HK-2 (cell line): ENCODE measurements around the gene MGRN1.

ENCODE experiments used
- DNase-seq: peaks from one replicate; pipeline ENCODE4 v3.0.0-alpha.2; 2018; ENCODE audit not compliant: unreplicated experiment

Gene MGRN1

DNA sequence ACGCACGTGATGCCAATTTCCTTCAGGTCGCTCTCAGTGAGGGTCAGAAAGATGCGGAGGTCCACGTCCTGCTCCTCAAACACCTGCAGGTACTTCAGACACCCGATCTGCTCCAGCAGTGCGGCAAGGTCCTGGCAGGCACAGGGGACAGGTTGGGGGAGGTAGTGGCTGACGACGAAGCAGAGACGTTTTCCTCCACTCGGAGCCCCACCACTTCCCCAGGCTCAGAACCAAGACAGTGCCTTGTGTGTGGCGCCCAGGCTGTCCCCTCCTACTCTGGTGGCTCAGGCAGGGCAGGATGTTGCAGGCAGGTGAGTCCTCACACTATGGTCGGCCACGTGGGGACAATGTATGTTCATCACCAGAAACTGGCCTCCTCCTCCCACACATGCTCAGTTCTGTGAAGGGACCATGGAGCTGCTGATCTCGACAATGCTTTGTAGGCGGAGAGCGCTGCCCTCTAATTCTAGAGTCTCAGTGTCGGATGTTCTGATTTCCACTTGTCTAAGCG, 74.5 kb downstream of the MGRN1 start:
- no peak for DNase-seq

DNA sequence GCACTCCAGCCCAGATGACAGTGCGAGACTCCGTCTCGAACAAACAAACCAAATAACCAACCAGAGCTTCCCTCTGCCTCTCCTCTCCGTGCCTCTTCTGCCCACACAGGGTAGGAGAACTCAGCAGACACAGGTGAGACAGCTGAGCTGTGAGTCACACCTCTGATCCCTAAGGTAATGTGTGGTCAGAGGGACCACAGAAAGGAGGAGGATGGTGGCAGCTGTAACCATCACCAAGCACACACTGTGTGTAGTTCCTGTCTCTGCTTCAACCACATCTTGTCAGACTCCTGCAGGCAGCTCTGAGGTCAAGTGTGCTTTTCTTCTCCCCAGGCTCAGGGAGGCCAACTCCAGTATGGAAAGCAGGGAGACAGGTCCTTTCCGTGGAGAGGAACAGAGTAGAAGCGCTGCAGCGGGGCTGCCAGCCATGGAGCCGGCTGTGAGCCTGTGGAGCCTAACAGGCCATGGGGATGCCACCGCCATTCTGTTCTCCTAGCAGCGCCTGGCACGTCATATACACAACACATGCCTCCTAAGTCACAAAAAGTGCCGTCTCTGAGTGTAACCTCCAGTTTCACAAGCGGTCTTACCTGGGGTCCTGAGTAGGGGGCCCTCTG, 75.9 kb downstream of the MGRN1 start:
- DNase-seq = no peak

DNA sequence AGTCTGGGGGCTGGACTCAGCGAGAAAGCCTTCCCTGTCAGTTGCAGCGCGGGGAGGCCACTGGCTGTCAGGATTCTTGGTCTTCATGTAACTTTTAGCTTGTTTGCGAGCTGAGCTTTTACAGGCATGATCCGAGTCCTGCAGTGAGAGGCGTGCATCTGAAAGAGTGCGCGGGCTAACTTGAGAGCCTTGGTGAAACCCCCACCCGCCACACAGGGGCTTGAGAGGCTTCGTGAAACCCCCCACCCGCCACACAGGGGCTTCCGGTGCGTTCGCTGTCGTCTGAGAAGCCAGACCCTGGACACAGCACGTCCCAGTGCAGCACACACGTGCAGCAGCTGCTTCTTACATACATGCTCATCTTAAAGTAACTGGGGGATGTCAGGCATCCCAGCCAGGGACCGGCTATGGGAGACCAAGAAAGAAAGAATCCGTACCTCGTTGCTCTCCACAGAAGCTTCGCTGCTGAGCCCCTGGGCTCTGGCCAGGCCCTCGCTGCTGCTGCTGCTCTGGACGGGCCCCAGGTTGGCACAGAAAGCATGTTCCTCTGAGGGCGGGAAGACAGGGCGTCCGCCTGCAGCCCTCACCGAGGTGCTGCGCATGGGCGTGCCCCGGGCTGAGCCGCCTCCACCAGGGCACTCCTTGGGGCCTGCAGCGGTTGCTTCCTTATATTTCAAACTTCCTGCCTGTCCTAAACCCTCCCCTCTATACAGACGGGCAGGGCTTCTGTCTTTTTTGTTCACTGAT, 76.5 kb downstream of the MGRN1 start:
- no peak for DNase-seq

DNA sequence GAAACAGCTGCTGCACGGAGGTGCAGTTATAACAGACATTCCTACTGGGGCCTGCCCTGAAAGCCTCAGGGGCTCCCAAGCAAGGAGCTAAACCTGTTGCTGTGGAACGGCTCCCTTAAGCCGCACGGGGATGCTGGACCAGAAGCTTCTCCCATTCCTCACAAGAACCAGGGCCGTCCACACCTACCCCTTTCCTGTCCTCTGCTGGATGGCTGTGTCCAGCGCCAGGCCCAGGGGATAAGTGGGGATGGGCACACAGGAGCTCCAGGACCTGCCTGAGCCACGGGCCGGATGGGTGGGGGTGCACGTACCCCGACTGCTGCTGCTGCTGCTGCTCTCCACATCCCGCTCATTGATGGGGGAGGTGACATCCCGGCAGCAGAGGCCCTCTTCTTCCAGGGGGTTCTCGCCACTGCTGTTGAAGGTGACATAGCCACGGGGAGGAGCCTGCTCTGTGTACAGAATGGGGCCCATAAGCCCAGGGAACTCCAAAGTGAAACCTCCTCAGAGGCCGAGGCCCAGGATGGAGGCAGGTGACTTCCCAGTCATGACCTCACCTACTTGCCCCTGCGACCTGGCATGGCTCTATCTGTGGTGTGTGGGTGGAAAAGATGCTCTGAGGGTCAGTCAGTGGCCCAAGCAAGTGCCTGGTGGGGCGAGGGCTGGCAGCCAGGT, 77.3 kb downstream of the MGRN1 start:
- DNase-seq = peak; percentile 40

DNA sequence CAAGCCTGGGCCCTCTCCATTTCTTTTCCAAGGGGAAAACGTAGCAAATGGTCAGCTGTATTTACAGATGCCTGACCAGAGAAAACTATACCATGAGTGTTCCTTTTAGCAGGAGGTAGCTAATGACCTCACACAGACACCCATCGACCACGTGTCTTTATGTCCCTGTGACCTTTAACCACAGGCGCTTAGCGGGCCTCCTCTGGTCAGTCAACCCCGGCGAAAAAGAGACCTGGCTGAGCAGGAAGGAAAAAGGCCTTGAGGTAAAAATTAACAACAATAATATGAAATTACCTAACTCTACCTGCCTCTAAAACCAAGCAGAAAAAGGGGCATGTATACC, 77.8 kb downstream of the MGRN1 start:
- DNase-seq = peak; percentile 51

DNA sequence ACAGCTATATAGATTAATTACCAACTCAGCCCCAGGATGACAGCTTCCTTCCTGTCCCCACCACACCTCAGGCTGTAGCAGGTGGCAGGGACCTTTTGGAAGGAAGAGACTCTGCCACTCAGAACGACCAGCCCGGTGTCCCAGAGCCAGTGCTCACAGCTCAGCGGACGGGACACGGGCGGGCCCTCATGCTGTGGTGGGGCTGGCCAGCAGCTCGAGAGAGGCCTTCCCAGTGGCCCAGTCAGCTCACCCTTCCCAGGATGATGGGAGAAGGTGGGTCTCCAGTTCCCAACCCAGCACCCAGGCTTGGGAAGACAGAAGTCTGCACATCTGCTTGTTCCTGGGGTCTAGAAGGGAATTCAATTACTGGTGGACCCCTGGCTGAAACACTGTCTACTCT, 79.3 kb downstream of the MGRN1 start:
- no peak for DNase-seq

DNA sequence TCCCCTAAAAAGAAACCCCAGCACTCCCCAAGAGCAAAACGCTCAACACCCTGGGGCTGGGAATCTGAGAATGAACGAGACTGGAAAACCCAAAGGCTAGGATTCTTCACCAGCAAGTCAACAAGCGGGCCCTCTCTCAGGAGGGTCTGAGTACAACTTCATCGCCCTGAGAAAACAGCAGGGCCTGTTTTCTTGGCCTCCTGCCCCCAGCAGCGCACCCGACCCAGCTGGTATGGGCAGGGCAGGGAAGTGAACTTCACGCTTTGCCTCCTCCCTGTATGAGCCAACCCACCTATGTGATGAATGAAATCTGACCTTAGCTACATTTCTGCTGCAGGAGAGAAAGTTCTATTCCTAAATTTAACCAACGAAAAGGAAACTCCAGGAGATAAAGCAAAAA, 79.9 kb downstream of the MGRN1 start:
- DNase-seq = no peak

DNA sequence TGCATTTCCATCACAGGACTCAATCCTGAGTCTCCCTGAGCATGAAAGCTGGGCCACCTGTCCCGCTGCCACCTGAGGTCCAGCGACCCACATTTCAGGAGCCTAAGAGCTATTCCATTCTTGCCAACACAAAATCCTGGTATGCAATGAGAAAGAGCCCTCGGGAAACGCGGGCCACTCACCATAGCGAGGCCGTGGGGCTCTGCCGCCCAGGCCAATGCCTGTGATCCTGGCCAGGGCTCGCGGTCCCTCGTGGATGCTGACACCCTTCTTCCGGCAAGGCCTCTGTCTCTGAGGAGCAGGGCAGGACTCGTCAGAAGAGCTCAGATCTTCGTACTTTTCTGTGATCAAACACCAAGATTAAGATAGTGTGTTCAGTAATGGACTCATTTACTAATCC, 80.3 kb downstream of the MGRN1 start:
- DNase-seq = no peak

DNA sequence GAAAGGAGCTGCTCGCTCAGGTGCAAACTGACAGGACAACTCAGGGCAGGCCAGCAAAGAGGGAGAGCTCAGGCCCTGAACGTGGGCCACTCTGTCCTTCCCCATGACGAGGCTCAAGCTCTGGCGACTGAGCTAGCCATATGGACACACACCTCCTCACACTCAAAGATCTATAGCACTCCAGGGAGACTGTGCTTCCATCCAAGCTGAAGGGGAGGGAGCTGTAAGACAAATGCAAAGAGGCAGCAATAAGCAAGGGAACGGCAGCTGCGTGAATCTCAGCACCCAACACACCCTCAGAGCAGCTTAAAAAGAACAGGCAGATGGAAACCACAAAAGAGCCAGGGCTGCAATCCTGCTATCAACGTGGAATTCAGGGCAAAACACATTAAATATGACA, 82.2 kb downstream of the MGRN1 start:
- no peak for DNase-seq

DNA sequence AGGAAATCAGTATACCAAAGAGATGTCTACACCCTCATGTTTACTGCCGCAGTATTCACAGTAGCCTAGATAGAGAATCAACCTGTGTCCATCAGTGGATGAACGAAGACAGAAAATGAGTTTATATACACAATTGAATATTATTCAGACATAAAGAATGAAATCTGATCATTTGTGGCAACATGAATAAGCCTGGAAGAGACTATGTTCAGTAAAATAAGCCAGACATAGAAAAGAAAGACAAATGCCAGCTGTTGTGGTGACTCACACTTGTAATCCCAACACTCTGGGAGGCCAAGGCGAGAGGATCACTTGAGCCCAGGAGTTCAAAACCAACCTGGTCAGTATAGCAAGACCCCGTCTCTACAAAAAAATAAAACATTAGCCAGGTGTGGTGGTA, 84.9 kb downstream of the MGRN1 start:
- DNase-seq = no peak

DNA sequence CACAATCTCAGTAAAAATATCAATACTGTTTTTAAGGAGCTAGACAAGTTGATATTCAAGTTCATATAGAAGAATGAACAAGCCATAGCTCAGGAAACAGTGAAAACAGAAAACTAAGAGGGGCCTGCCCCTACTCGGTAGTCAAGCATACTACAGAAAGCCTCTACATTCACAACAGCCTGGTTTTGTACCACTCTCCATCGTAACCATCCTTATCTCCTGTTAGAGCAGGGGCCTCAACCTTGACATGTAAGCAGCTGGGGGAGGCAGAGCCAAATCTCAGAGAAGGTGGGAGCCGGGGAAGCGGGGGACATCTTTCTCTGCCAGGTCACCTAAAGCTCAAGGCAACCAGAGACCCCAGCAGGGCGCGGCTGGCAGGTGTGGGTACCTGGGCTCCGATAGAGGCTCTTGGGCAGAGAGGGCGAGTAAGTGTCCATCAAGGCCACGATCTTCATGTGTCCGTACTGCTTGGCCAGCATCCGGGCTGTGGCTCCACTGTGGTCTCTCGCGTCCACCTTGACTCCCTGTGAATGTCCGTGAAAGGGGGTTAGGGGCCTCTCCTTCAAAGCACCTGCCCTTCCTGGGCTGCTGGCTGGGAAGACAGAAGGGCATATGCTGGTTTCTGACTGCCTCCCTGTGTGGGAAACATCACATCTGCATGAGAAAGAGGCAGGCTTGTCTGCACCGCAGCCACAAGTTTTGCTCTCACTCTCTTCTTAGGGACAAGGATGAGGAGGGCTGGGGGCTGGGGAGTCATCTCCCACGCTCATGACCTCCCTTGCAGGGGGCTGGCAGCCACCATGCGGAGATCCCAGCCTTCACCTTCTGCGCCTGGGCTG, 89.3 kb downstream of the MGRN1 start:
- no peak for DNase-seq

DNA sequence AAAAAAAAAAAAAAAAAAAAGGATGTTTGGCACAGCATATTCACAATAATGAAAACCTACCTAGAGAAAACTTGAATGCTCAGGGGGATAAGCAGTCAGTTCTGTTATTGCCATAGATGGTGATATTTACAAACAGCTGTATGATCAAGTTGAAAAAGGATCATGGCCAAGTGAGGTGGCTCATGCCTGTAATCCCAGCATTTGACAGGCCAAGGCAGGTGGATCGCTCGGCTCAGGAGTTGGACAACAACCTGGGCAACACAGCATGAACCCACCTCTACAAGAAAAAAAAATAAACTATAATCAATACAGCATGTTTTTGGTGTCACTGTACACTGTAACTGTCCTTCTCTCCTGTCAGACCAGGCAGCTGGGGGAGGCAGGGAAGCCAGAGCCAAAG, 90.4 kb downstream of the MGRN1 start:
- no peak for DNase-seq

DNA sequence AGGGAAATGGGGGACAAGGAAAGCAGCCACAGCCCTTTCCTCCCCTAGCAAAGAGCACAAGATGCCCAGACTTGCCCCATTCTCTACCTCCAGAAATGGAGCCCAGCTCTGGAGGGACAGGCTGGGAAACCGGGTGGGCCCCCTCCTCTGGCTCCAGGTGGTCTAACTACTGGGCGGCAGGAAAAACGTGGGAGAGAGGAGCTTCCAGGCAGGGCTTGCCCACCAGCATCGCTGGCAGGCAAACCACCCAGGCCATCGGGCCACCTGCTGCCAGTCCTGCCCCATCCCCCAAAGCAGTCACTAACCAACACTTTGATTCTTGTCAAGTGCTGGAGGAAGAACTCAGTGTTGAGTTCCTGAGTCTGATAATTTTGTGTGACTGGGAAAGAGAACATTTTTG, 93.8 kb downstream of the MGRN1 start:
- DNase-seq = no peak

DNA sequence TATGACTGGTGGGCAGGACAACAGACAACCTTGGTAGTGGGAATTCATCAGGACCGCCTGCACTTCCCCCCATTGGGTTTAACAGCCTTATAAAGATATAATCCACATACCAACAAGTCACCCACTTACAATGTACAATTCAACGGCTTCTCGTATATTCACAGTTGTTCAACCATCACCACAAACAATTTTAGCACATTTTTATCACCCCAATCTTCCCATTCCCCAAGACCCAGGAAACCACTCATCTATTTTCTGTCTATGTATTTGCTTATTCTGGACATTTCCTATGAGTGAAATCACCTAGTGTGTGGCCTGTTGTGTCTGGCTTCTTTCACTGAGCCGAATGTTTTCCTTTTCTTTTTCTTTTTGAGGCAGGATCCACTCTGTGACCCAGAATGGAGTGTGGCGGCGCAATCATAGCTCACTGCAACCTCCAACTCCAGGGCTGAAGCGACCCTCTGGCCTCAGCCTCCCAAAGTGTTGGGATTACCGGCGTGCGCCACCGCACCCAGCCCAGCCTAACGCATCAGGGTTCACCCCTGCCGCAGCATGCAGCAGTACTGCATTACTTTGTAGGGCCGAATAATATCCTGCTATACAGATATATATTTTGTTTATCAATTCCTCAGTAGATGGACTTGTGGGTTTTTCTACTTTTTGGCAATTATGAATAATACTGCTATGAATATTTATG, 98.6 kb downstream of the MGRN1 start:
- no peak for DNase-seq

DNA sequence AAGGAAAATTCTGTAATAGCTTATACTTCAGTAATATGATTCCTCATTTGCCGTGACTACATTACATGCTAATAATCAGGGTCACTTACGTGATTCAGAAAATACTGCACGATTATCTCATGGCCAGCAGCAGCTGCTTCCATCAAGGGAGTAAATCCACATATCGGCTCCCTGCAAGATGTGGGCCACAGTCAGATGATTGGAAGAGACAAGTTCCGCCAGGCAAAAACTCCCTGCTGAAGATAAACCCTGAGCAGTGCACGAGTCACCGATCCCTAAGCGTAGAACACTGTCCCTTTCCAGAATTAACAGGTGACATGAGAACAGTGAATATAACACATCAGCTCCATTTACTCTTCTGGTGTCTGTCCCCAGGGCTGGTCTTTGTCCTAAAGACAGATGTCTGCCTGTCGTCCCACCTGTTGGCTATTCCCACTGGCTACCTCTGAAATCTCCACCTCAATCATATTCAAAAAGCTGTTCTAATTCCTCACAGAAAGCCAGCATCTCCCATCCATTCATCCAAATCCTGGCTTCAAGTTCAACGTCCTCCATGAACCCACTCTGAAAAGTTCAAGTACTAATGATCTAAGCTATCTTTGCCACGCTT, 100.1 kb downstream of the MGRN1 start:
- no peak for DNase-seq

DNA sequence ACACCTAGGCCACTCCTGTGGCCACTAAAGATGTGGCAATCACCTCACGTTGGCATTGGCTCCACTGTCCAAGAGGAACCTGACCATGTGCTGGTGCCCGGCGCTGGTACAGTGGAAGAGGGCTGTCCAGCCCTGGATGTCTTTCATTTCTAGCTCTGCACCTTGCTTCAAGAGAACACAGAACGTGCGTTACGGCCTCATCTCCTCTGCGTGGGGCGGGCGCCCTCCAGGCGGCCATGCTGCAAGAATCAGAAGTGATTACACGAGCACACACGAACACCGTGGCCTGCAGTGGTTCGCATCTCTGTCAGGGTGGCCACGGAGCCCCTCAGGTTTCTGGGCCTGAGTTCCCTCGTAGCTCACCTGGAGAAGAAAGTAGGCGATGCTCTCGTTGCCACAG, 102.0 kb downstream of the MGRN1 start:
- DNase-seq = no peak

DNA sequence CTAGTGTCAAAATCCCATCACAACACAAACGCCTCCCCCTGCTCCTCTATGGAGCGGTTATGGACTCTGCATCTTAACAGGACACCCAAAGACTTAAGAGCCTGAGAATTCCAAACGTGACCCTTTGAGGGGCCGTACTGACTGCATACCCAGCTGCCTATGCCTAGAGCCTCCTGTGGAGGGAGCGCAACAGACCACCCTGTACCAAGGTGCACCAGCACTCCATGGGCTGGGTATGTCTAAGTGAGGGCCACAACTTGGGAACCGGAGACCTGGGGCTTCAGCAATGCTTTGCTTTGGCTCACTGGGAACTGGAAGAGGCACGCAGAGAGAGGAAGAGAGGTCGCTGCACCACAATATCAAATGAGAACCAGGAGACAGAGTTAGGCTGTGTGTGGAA, 104.0 kb downstream of the MGRN1 start:
- DNase-seq = no peak

DNA sequence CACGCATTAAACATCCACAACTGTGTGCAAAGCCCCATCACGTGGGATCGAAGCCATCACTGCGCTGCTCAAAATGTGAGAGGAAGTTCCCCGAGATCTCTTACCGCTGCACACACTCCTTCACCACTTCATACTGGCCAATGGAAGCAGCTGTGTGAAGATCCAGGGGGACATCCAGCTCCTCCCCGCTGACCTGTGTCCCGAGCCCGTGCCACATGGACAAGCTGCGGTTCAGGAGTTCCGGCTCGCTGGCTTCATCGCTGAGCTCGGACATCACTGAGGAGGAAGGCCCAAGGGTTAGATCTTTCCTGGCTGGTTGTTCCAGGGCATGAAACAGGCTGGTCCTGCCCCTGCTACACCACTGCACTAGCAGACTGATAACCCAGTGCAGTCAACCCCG, 105.2 kb downstream of the MGRN1 start:
- DNase-seq = no peak

DNA sequence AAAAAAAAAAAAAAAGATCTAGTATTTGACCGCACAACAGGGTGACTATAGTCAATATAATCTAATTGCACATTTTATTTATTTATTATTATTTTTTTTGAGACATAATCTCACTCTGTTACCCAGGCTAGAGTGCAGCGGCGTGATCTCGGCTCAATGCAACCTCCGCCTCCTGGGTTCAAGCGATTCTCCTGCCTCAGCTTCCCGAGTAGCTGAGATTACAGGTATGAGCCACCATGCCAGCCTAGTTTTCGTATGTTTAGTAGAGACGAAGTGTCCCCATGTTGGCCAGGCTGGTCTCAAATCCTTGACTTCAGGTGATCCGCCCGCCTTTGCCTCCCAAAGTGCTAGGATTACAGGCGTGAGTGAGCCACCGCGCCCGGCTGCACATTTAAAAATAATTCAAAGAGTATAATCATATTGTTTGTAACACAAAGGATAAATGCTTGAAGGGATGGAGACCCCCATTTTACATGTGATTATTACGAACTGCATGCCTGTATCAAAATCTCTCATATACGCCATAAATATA, 108.7 kb downstream of the MGRN1 start:
- DNase-seq = no peak

DNA sequence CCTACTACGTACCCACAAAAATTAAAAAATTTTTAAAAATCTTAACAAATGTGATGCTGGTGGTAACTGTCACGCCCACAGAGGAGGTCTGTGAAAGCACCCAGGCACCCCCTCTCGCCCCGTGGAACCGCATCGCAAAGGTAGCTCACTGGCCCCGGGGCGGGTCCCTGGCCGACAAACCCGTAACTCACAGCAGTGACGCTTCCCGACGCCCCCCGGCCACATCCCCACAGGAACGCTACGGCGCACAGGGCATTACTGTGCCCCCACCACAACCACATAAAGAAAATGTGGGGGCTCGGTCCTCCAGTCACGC, 109.1 kb downstream of the MGRN1 start:
- no peak for DNase-seq

DNA sequence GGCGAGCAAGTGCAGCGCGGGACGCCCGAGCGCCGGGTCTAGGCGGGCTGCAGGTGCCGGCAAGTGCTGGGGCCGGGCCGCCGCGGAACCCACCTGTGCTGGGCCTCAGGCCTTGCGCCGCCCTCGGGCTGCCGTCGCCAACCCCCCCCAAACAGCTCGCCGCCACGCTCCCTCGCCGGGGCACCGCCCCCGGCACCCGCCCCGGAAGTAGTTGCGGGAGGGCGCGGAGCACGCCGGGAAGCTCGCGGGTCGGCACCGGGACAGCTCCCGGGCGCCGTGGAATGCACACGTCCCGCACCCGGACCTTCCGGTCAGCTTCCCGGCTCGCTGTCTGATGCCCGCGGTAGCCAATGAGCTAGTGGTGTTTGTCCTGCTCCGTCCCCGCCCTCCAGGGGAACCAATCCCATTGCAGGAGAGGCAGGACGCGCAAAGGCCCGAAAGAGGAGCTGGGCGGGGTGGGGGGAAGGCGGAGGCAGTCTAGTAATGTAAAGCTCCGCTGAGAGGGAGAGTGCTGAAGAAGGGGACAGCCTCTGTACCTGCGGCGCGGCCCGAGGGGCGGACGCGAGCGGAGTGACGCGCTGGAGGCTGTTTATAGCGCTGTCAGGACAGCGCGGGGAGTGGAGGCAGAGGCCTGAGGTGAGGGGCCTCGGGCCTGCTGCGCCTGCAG, 109.6 kb downstream of the MGRN1 start, which contains the start of the genes ANKS3 and DNAAF8:
ANKS3 (minus strand) TSS at position 209 of the 667 bp plus-strand sequence. CDS start 4,122 bp downstream, outside the sequence.
DNAAF8 (plus strand) TSS at position 475 of the 667 bp plus-strand sequence. CDS start 1,978 bp downstream, outside the sequence.
- DNase-seq = peak; percentile 90
